Skin epidermis (tissue), 12 donors: Measurements from ENCODE around the gene HSFX4.
A peak's percentile ranks its signal among the peaks of the same experiment; 100 is the strongest.
"Not testable (repeated sequence)": the region's sequence is repeated elsewhere in the genome, so short reads cannot be mapped to it uniquely, and the experiment has no call there.

ENCODE experiments used
- H3K27ac ChIP-seq, 21 experiments: fragments of 200-600 bp; sonication (generic) in 11 of 21; one replicate each; pipeline ENCODE4 v1.5.0; 2020; ENCODE audit warnings: mild to moderate bottlenecking in 3 of 21, inconsistent platforms in 2 of 21, moderate library complexity in 2 of 21
- H3K4me3 ChIP-seq, 7 experiments: fragments of 200-600 bp; sonication (generic) in 2 of 7; one replicate each; pipeline ENCODE4 v1.5.0; 2020; ENCODE audit warnings: inconsistent platforms in 2 of 7, mild to moderate bottlenecking in 2 of 7, moderate library complexity in 1 of 7

Gene HSFX4

DNA sequence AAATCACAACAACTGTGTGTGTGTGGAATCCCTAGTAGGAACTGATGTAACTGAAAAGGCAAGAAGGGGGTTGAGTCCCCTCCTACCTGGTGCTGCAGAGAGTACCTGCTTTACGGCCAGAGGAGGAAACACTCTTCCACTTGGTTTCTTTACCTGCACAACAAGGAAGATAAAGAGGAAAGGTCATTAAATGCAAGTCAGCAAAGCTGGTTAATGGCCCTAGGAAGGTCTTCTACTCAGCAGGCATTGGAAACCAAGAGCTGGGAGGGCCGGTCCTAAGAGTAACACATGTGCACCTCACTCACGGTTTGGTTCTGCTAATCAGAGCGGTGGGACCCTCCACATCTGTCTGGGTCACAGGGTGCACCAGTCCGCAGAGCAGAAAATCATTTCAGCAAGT is 8.0 kb downstream of the HSFX4 start:
- Histone ChIP-seq H3K27ac (peak overlapping the region in 12 of 21 experiments; percentile 79 to 96 (median 86)), H3K4me3 (peak overlapping the region; percentile 52 to 80 (median 65))

DNA sequence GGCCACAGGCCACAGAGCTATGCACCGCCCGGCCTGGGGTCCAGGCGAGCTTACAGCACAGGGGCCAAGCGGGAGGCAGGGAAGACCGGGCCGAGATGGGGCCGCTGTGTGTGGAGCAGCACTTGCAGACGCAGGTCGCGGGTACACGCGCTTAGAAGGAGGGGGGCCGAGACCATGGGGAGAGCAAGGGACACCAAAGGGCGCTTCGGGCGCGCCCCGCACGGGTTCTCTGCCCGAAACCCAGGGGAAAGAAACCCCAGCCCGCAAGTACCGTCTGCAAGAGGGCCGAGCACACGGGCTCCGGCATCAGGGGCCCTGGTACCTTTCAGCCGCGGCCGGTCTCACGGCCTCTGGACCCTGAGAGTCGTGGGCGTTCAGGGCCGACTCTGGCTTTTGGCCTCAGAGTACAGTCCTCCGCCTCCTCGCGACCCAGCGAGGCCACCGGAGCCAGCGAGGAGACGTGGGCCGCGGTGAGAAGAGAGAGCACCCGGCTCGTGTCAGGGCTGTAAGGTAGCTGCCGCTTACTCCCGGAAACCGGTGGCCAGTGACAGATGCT is 8.6 kb downstream of the HSFX4 start:
- H3K27ac ChIP-seq, result peak overlapping the region in 20 of 21 experiments; percentile 70 to 96 (median 84)
- H3K4me3 ChIP-seq, result peak overlapping the region; percentile 52 to 80 (median 65)

DNA sequence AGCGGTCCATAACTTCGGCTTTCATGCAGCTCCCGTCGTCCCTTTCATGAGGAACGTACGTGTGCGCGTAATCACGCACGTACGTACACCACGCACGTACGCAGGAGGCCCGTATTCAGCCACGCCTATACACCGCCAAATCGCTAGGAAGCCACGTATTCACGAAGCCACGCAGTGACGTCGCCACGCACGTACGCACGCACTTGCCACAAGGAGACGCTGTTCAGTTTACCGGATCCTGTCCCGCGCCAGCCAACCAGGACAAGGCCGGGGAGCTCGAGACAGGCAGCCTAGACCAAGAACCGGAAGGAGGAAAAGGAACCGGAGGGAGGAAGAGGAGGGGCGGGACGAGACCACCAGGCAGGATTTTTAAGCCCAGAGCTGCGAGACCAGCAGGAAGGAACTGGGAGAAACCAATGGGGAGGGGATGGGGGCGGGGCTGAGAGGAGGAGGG is 9.1 kb downstream of the HSFX4 start, which contains the start of gene EOLA2:
Gene EOLA2, minus strand, starts transcription at position 65 of the 454 bp plus-strand sequence. CDS start 4,617 bp downstream, outside the sequence.
- H3K27ac ChIP-seq, result peak within 1 kb of the TSS; percentile 3 to 96 (median 90)
- peak within 1 kb of the TSS; percentile 52 to 80 (median 65) for H3K4me3 ChIP-seq

DNA sequence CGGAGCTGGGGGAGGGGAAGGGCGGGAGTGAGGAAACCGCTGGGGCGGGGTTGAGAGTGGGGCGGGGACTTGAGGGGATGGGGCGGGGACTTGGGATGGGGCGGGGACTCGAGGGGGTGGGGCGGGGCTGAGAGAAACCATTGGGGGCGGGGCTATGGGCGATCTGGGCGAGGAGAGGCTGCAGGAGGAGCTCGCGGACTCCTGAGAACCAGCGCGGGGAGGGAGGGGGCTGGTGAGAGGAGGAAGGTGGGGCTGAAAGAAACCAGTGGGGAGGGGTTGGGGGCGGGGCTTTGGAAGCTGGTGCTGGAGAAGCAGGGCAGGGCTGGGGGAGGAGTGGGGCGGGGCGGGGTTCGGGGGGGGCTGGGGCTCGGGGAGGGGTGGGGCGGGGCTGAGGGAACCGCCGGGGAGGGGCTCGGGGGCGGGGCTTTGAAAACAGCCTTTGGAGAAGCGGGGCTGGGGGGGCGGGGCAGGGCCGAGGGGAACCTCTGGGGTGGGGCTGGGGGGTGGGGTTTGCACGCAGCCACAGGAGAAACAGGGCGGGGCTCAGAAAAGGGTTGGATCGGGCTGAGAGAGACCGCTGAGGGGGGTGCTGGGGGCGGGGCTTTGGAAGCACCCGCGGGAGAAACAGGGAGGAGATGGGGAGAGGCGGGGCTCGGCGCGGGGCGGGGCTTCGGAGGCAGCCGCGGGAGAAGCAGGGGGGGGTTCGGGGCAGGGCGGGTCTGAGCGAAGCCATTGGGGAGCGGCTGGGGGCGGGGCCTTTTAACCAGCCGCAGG is 9.7 kb downstream of the HSFX4 start:
- H3K27ac ChIP-seq, result peak overlapping the region in 20 of 21 experiments; percentile 3 to 96 (median 90)
- peak overlapping the region; percentile 37 to 71 (median 54) for H3K4me3 ChIP-seq

DNA sequence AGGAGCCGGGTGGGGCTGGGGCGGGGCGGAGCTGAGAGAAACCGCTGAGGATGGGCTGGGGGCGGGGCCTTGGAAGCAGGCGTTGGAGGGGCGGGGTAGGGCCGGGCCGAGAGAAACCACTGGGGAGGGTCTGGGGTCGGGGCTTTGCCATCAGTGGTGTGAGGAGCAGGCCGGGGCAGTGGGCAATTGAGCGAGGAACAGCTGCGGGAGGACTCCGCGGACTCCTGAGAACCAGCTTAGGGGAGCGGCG is 10.2 kb downstream of the HSFX4 start:
- peak overlapping the region; percentile 46 to 96 (median 90) for H3K27ac ChIP-seq
- peak overlapping the region; percentile 34 to 49 (median 39) for H3K4me3 ChIP-seq

DNA sequence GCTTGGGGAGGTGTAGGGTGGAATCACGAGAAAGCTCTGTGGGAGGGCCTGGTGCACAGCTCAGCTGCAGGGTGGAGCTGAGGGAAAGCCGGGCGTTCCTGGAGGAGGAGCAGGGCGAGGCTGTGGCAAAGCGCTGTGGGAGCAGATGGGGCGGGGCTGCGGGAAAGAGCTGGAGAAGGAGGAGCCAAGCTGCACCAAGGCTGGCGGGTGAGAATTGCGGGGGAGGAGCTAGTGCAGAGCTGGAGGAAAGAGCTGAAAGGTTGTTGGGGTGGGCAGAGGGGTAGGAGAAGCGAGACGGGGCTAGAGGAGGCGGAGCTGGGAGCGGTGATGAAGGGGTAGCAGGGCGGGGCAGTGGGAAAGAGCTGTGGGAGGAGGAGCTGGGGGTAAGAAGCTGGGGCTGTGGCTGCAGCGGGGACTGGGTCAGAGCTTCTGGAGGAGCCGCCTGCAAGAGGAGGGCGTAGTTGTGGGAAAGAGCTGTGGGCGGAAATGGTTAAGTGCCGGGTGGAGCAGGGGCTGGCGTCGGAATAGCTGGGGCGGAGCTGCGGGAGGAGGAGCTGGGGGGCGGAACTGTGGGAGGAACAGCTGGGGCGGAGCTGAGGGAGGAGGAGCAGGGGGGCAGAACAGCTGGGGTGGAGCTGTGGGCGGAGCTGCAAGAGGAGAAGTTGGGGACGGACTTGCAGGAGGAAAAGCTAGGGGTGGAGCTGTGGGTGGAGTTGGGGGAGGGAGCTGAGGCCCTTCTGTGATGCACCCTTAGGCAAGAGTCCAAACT is 10.7 kb downstream of the HSFX4 start:
- Histone ChIP-seq H3K27ac (peak overlapping the region; percentile 46 to 96 (median 90)), H3K4me3 (peak overlapping the region; percentile 34 to 49 (median 39))

DNA sequence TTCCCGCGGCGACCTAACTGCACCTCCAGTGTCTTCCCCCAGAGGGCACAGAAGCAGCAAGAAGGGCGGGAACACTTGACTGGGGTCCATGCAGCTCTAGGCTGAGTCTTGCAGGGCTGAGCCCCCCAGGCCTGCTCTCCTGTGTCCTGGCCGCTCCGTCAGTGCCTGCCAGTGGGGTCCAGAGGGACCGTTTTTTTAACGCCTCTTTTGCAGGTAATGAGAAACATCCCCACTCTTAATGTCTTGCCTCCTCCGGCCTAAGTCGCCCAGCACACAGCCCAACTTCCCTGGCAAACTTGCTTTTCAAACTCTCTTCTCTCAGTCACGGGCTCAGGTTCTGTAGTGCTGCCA is 11.3 kb downstream of the HSFX4 start:
- H3K4me3 ChIP-seq, result peak overlapping the region in 1 of 7 experiments; percentile 47

DNA sequence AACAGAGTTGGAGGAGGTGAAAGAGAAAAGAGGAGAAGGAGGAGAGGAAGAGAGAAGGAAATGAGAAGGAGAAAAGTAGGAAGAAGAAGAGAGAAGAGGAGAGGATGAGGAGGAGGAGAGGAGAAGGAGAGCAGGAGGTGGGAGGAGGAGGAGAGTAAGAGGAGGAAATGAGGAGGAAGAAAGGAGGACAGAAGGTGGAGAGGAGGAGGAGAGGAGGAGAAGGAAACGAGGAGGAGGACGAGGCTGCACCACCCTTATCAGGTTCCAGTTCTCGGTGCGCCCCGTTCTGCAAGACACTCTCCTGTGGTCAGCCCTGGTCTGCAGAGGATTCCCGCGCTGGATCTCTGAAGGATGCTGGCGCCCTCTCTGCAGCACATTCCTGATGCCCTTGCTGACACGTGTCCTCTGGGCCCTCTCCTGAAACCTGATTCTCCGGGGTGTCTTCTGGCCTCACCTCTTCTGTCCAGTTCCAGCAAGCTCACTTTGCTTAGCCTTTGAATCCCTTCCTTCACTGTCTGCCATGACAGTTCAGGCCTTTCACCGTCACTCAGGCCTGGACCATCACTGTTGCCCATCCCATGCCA is 15.8 kb downstream of the HSFX4 start:
- H3K27ac ChIP-seq, H3K4me3 ChIP-seq: not testable (repeated sequence)

More for the DNA sequence above, 11.3 kb downstream of the HSFX4 start:
- peak overlapping the region in 2 of 21 experiments; percentile 90 to 92 for H3K27ac ChIP-seq

DNA sequence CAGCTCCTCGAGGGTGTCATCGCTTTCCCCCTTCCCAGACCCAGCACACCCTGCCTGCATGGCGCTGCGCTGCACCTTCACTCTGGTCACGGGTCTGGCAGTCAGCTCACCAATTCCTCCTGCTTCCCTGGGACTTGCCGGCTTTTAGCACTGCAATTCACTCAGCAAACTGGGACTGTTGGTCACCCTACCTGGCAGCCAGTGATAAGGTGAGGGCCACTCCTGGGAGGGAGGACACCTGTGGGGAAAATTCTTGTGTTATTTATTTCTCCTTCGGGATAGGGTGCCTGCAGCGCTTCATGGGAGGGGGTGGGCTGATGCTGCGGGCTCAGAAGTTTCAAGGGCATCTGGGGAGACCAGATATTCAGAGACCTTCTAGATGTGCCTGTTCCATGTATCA is 16.4 kb downstream of the HSFX4 start:
- H3K27ac ChIP-seq, H3K4me3 ChIP-seq: not testable (repeated sequence)

DNA sequence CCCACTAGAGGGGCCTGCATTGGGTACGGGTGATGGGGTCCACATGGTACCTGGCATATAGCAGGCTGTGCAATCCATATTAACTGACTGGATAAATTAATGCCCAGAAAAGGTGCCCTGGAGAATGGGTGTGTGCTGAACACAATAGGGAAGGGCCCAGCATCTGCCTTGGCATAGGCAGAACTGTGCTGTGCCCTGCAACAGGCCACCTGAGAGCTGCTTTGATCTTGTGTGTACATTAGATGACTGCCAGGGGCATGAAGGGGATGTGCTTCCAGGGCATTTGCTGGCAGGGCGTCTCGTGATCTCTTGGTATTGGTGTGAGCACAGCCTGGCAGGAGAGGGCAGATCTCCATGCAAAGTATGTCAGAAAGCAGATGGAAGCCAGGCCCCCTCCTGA is 17.6 kb downstream of the HSFX4 start:
- H3K4me3 ChIP-seq, H3K27ac ChIP-seq: not testable (repeated sequence)

DNA sequence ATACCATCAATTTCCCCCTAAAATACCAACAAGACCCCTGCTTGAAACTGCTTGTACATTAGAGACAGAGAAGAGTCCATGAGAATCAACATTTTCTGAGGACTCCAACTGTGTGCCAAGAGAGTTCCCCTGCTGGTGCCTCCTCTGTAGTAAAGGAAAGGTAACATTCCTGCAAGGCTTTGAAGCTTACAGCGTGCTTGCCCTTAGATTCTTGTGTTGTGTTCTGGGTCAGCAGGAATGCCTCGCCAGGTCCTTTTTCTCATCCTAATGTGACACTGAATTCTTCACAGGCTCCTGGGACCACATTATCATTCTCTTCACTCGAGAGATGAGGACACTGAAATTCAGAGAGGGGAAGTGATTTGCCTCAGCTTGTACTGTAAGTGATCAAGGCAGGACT is 18.6 kb downstream of the HSFX4 start:
- no peak overlapping the region for H3K27ac ChIP-seq

DNA sequence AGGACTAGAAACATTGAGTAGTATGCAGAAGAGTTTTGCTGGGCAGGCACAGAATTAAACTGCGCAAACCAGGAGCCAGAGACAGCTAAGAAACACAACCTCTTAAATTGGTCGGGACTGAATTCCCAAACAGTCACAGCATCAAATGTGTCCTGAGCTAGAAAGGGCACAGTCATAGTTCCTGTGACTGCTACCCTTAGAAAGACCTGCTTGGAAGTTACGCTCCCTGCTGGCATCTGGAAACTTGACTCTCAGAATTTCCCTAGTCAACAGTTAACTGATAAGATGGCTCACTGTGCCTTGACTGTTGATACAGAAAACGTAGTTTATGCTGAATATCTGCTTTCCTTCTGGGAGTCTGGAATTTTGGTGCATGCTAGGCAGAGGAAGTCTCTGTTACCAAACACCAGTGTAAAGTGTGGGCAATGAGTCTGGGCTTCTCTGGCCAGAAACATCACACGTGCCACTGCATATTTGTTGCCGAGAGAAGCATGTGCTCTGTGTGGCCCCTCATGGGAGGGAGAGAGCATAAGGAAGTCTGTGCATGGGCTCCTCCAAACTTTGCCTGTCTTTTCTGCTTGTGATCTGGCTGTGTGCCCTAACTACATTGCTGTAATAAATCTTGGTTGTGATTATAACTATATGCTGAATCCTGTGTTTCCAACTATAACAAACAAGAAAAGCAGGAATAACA is 20.5 kb downstream of the HSFX4 start:
- Histone ChIP-seq H3K27ac (no peak overlapping the region), H3K4me3 (no peak overlapping the region)

More for the DNA sequence above, 18.6 kb downstream of the HSFX4 start:
- H3K4me3 ChIP-seq, result no peak overlapping the region

DNA sequence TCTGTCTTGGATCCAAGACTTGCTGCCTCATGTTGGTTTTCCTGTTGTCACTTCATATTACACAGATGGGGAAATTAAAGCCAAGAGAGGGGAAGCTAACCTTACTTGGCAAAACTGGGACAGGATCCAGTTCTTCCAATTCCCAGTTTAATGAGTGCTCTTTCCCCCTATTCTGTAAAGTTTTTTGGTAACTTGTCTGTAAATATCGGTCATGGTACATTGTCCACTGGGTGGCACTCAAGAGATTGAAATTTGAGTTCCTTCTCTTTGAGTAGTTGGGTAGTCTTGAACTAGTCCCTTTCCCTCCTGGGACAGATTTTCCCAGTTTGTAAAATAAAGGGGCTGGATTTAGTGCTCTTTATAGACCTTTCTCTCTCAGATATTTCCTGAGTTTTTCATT is 21.3 kb downstream of the HSFX4 start:
- H3K27ac ChIP-seq, result peak overlapping the region in 1 of 21 experiments; percentile 37
- H3K4me3 ChIP-seq, result no peak overlapping the region

DNA sequence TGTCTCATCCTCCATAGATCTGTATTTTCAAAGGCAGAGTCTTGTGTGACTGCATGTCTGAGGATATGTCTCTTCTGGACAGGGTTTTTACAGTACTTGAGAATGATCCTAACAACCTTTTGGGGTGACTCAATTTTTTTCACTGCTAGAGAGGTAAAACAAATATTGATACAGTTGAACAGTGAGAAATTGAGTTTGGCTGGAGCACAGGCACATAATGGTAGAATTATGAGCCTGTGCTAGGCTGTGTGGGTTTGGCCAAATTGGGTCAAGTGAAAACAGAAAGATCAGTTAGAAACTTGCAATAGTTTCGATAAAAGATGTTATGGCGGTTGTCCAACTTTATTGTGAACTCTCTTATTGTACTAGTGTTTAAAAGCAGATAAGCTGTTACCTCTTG is 32.2 kb downstream of the HSFX4 start:
- Histone ChIP-seq H3K4me3 (no peak overlapping the region), H3K27ac (no peak overlapping the region)

DNA sequence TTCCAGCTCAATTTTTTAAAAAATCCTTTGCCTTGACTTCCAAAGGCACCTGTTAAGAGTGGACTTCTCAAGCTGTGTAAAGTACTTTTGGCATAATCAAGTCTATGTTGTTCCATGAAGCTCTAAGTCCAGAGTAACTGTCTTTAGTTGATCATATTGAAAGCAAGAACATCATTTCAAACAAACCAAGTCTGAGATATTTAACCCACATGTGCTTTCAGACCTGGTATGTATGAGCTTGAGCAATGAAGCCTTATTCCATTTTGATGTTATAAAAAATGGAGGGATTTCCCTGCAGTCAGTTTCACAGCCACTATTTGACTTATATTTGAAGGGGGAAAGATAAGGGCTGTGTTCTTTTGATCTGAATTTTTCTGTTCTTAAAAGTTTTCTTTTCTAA is 32.6 kb downstream of the HSFX4 start:
- Histone ChIP-seq H3K27ac (no peak overlapping the region), H3K4me3 (no peak overlapping the region)

DNA sequence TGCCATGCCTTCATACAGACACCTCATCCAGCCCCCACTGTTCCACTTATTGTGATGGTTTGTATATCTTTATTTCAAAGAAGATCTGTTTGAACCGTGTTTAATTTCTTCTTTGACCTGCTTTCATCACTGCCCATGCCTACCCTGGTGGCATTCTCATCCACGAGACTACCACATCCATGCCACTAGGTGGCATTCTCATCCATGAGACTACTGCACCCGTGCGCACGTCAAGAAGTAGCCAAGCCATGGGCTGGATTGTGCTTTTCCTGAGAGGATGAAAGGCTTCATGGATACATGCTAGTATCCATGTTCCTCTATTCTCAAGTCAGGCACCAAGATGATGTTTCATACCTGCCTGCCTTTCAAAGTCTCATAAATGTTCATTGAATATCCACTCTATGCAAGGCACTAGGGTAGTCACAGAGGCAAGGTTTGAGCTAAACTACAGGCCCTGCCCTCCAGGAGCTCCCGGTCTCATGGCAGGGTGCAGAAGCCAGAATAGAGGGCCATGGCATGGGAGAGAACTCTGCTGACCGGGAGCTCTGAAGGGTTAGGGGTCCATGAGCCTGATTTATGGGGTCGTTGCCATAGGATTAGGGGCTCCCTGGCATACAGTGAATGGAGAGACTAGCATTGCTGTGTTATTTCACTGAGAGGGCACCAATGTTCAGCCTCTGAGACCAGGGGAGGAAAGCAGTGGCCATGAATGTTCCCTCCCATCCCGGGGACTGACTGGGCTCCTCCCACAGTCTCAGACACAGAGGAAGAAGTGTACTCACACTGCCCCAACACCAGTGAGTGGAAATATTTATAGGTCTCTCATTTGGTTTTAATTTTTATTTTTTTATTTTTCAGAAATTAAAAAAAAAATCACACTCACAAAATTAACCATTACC is 33.7 kb downstream of the HSFX4 start:
- no peak overlapping the region for H3K4me3 ChIP-seq
- no peak overlapping the region for H3K27ac ChIP-seq

DNA sequence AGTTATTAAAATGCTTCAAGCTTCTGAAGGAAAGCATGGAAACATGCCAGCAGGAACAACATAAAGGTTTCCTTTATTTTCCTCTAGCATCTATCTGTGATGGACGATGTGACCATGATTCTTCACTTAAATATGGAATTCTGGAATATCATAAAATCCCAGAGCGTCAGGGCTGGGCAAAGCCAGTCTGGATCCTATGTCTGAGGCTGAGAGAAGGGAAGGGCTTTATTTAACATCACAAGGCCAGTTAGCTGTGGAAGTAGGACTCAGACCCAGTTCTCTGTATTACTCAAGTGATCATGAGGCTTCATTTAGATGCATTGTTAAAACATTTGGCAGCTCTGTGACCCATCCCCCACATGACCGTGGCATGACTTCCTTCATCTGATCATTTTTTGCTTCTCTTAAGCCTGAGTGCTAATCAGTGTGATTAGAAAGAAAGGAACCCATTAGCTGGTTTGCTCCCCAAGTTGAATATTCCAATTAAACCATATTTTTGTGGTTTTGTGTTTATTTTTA is 49.8 kb downstream of the HSFX4 start:
- no peak overlapping the region for H3K4me3 ChIP-seq
- no peak overlapping the region for H3K27ac ChIP-seq
